Measurements from ENCODE around the gene GFPT1.

GFPT1 gene

GRCh38 chr2:69291004-69291650 is 95.9 kb downstream of the GFPT1 start:
- no peak for DNase-seq (ENCODE audit: low read depth in 2 of 2)

- no peak for DNase-seq (ENCODE audit: low read depth in 2 of 2)
Measured at GRCh38 chr2:69288429-69288828, 98.6 kb downstream of the GFPT1 start.

- no peak for DNase-seq (ENCODE audit: low read depth in 2 of 2)
Measured at GRCh38 chr2:69287544-69287943, 99.5 kb downstream of the GFPT1 start.

GRCh38 chr2:69285379-69285894 is 101.6 kb downstream of the GFPT1 start:
- DNase-seq (ENCODE audit: low read depth in 2 of 2), result no peak

DNA sequence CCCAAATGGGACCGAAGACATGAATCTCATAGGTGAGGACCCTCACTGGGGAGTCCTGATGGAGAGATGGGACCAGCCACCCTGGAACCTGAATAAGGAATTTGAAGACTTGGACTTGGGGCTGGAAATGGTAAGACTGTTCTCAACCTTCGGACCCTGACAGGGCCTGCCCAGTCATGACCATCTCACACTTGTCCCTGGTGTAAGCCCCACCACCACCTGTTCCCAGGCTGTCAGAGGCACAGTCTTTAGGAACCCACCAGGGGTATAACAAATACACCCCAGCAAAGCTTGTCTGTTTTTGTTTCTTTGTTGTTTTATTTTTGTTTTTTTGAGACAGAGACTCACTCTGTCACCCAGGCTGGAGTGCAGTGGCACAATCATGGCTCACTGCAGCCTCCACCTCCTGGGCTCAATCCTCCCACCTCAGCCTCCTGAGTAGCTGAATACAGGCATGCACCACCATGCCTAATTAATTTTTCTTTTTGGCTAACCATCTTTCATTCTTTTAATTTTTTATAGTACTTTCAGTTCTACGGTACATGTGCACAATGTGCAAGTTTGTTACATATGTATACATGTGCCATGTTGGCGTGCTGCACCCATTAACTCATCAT is 106.1 kb downstream of the GFPT1 start:
- DNase-seq (ENCODE audit: low read depth in 2 of 2), result no peak

DNA sequence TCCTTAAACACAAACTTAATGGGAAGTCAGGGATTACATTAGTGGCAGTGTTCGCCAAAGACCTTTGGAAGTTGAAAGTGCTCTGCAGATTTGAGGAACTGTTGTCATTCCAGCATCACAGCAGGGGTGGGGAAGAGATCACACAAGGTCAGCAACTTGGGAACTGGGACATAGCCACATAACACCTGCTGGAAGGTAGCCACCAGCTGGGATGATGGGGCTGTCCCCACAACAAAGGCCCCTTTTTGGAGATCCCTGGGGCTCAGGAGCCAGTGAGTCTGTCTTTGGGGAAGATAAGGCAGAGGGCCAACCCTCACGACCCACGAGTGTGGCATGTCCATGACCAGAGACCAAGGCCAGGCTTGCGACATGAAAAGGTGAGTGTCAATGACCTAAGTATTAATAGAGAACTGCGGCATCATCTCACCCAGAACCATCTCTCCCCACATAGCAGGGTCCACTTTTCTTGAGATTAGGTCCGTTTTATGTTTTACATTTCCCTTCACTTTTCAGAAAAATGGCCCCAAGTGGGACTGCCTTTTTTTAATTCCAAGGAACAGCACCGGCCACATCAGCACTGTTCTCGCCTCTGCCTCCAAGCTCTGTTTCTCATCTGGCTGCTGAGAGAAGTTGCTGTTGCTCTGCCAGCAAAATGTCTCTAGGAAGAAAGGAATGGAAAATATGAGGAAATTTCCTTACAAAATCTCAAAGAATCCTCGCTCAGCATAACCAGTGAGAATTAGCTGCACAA is 106.9 kb downstream of the GFPT1 start:
- DNase-seq (ENCODE audit: low read depth in 2 of 2), result no peak

GRCh38 chr2:69279211-69279610 is 107.8 kb downstream of the GFPT1 start:
- DNase-seq (ENCODE audit: low read depth in 2 of 2), result no peak

DNA sequence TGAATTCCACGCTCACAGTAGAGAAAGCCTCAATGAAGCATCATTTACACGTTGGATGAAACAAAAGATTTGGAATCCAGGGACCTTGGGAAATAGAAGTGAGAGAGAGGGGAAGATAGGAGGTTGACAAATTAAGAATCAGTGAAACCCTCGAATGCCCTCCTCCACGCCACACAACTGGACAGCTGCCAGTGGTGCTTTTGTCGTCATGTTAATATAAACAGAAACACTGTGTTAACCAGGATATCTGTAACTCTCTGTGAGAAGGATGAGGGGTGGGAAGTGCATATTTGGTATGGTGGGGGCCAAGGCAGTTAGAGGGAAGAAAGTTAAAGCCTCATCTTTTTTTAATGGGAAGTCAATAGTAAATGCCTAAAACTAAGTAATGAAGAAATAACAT is 108.7 kb downstream of the GFPT1 start:
- DNase-seq (ENCODE audit: low read depth in 2 of 2), result no peak

DNA sequence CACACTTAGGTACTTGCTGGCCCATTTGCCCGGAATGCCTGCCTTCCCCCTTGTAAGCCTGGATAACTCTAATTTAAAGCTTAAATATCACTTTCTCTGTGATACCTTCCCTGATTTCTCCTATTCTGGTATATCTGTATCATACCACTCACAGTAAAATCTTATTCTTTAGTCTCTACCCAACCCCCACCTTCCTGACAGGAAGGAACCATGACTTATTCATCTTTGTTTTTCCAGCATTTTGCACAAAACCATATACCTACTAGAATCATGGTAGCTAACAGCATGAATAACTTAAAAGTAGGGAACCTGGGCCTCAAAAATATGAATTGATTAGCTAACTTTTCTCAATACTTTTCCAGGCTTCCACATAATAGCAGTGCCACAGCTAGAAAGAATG is 111.5 kb downstream of the GFPT1 start:
- DNase-seq (ENCODE audit: low read depth in 2 of 2), result no peak

- DNase-seq (ENCODE audit: low read depth in 2 of 2), result no peak
Measured at GRCh38 chr2:69272803-69273471, 114.1 kb downstream of the GFPT1 start.

GRCh38 chr2:69271831-69272257 is 115.2 kb downstream of the GFPT1 start:
- no peak for DNase-seq (ENCODE audit: low read depth in 2 of 2)
